Neuronal stem cell (in vitro differentiated cells): ENCODE data around the gene EMC8.

ENCODE experiments used
- DNase-seq: peaks from one replicate; pipeline ENCODE4 v3.0.0-alpha.2; 2013; ENCODE audit warnings: low spot score
- H2AFZ ChIP-seq: one replicate; pipeline ENCODE4 v1.6.1; 2013; ENCODE audit warnings: mild to moderate bottlenecking, low read length, inconsistent platforms
- H2AK5ac ChIP-seq: 2 replicates; pipeline ENCODE4 v1.6.1; 2013; ENCODE audit warnings: low read depth, mild to moderate bottlenecking, inconsistent platforms, low read length, moderate library complexity, mixed read lengths
- H2BK120ac ChIP-seq: 2 replicates; pipeline ENCODE4 v1.6.1; 2013; ENCODE audit warnings: low read depth, mild to moderate bottlenecking, inconsistent platforms, low read length, moderate library complexity, mixed read lengths
- H2BK12ac ChIP-seq: one replicate; pipeline ENCODE4 v1.6.1; 2013; ENCODE audit warnings: low read length, inconsistent platforms
- H2BK15ac ChIP-seq: 2 replicates; pipeline ENCODE4 v1.6.1; 2013; ENCODE audit warnings: mild to moderate bottlenecking, low read length, inconsistent platforms, mixed read lengths
- H2BK5ac ChIP-seq: one replicate; pipeline ENCODE4 v1.6.1; 2013; ENCODE audit warnings: inconsistent platforms, mild to moderate bottlenecking, low read length, moderate library complexity
- H3K14ac ChIP-seq: one replicate; pipeline ENCODE4 v1.6.1; 2013; ENCODE audit warnings: low read length, inconsistent platforms
- H3K18ac ChIP-seq: 2 replicates; pipeline ENCODE4 v1.6.1; 2013; ENCODE audit warnings: low read length, inconsistent platforms
- H3K23ac ChIP-seq: 2 replicates; pipeline ENCODE4 v1.6.1; 2013; ENCODE audit warnings: low read depth, mild to moderate bottlenecking, mixed read lengths, low read length, inconsistent platforms; ENCODE audit not compliant: poor library complexity
- H3K27ac ChIP-seq: replicated peaks from 3 replicates; pipeline ENCODE4 v1.5.1; 2013; ENCODE audit warnings: low read length, inconsistent platforms
- H3K27me3 ChIP-seq, 3 experiments: 2 replicates each; pipeline ENCODE4 v1.6.1; 2013; ENCODE audit warnings: low read length in 3 of 3, mild to moderate bottlenecking in 2 of 3, inconsistent platforms in 1 of 3, low read depth in 1 of 3, mixed read lengths in 1 of 3, moderate library complexity in 1 of 3; ENCODE audit not compliant: control insufficient read depth in 3 of 3, insufficient read depth in 3 of 3
- H3K36me3 ChIP-seq, 2 donors: replicated peaks in 1 of 2; 2 replicates each; pipeline ENCODE4 v1.6.1; 2013; ENCODE audit warnings: low read length in 2 of 2; ENCODE audit not compliant: control insufficient read depth in 2 of 2, insufficient read depth in 2 of 2
- H3K4ac ChIP-seq: 2 replicates; pipeline ENCODE4 v1.6.1; 2013; ENCODE audit warnings: inconsistent platforms, mild to moderate bottlenecking, low read length, moderate library complexity
- H3K4me1 ChIP-seq, 2 donors: 1 replicate in 1 of 2; 2 replicates in 1 of 2; pipeline ENCODE4 v1.6.1; 2013; ENCODE audit warnings: low read length in 2 of 2, low read depth in 1 of 2; ENCODE audit not compliant: control insufficient read depth in 2 of 2, insufficient read depth in 1 of 2
- H3K4me2 ChIP-seq: one replicate; pipeline ENCODE4 v1.6.1; 2013; ENCODE audit warnings: mild to moderate bottlenecking, low read length, inconsistent platforms; ENCODE audit not compliant: insufficient read depth, poor library complexity, severe bottlenecking
- H3K4me3 ChIP-seq, 2 donors: 2 replicates each; pipeline ENCODE4 v1.5.1; 2013; ENCODE audit warnings: low read length in 2 of 2, mild to moderate bottlenecking in 2 of 2, inconsistent platforms in 1 of 2, moderate library complexity in 1 of 2
- H3K79me1 ChIP-seq: one replicate; pipeline ENCODE4 v1.6.1; 2013; ENCODE audit warnings: low read depth, mild to moderate bottlenecking, inconsistent platforms, low read length, moderate library complexity
- H3K9ac ChIP-seq: one replicate; pipeline ENCODE4 v1.6.1; 2013; ENCODE audit warnings: mild to moderate bottlenecking, low read depth, low read length, inconsistent platforms; ENCODE audit not compliant: poor library complexity
- H3K9me3 ChIP-seq, 2 donors: replicated peaks in 1 of 2; 2 replicates each; pipeline versions ENCODE3 to v1.6.1; 2013; ENCODE audit warnings: low read length in 2 of 2, mild to moderate bottlenecking in 2 of 2, inconsistent platforms in 1 of 2, low read depth in 1 of 2, mixed read lengths in 1 of 2, moderate library complexity in 1 of 2; ENCODE audit not compliant: control insufficient read depth in 2 of 2, insufficient read depth in 1 of 2
- H4K8ac ChIP-seq: one replicate; pipeline ENCODE4 v1.6.1; 2013; ENCODE audit warnings: low read depth, mild to moderate bottlenecking, inconsistent platforms, low read length, moderate library complexity
- H4K91ac ChIP-seq: one replicate; pipeline ENCODE4 v1.6.1; 2013; ENCODE audit warnings: low read length, low read depth, mild to moderate bottlenecking, inconsistent platforms; ENCODE audit not compliant: poor library complexity
- WGBS, 2 donors: extraction: QIAGEN DNeasy Blood & Tissue Kit; methylation state at CpG; one replicate each; pipeline ENCODE4 v1.1.7; 2013; ENCODE audit warnings: missing lambda C conversion rate in 2 of 2, mixed read lengths in 1 of 2; ENCODE audit not compliant: insufficient read length in 2 of 2, insufficient replicate concordance in 1 of 2; ENCODE audit errors: extremely low coverage in 2 of 2; 5-methylcytosine and 5-hydroxymethylcytosine counted together

EMC8 gene

DNA sequence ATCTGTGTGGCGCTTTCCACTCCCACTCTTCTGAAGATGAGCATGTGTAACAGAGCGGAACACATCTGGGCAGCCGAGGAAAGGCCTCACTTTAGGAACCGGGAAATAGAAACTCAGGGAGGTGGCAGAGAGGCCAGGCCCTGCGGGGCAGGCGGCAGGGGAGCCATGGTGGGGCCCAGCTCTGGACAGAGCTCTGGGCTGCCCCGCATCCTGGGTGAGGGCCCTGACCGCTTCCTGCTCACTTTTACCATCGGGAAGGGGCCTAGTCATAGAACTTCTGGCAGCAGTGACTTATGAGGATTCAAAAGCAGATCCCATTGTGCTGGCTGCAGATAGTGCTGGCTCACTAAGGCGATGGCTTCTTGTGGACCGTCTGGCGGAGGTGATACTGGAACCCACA lies 22.8 kb upstream of the EMC8 start:
- DNase-seq: no peak
- Histone ChIP-seq H2BK12ac (no peak overlapping the region), H3K4me3 (no peak overlapping the region), H3K27me3 (peaks cover 0 to 17% (median 15%) of the 10 kb centered on the region in 3 experiments), H2BK15ac (no peak overlapping the region), H2BK120ac (no peak overlapping the region), H4K8ac (no peak overlapping the region), H3K36me3 (no peaks in the 10 kb centered on the region), H3K4me1 (peaks cover 0 to 3% of the 10 kb centered on the region in 2 donors), H3K14ac (no peak overlapping the region), H3K18ac (no peak overlapping the region), H2AFZ (no peak overlapping the region), H3K4ac (no peak overlapping the region), H3K23ac (no peak overlapping the region), H3K4me2 (no peak overlapping the region), H3K9me3 (peaks cover 0 to 5% of the 10 kb centered on the region in 2 donors), H4K91ac (no peak overlapping the region), H3K79me1 (peaks cover 2% of the 10 kb centered on the region), H2BK5ac (peak overlapping the region; percentile 19), H3K27ac (no peak overlapping the region), H2AK5ac (peak overlapping the region; percentile 19), H3K9ac (no peak overlapping the region)
- no CpG with 5 or more reads among the region's 12 CpGs for WGBS, 2 donors

- Histone ChIP-seq H2AFZ (no peak overlapping the region), H4K91ac (no peak overlapping the region), H2BK5ac (no peak overlapping the region), H3K27me3 (peaks cover 0 to 13% (median 13%) of the 10 kb centered on the region in 3 experiments), H2AK5ac (no peak overlapping the region), H3K79me1 (no peaks in the 10 kb centered on the region), H3K4ac (no peak overlapping the region), H3K4me3 (no peak overlapping the region), H3K14ac (no peak overlapping the region), H2BK120ac (no peak overlapping the region), H3K23ac (no peak overlapping the region), H3K9me3 (peaks cover 0 to 2% of the 10 kb centered on the region in 2 donors), H3K18ac (no peak overlapping the region), H3K4me1 (no peaks in the 10 kb centered on the region), H2BK15ac (no peak overlapping the region), H3K36me3 (no peaks in the 10 kb centered on the region), H3K9ac (no peak overlapping the region), H3K4me2 (no peak overlapping the region), H3K27ac (no peak overlapping the region), H4K8ac (no peak overlapping the region), H2BK12ac (no peak overlapping the region)
- WGBS, 2 donors: no CpG with 5 or more reads among the region's 27 CpGs
- DNase-seq: peak; percentile 70
Measured at GRCh38 chr16:85821390-85822135, 22.2 kb upstream of the EMC8 start.

- Histone ChIP-seq H3K79me1 (no peaks in the 10 kb centered on the region), H3K4me1 (no peaks in the 10 kb centered on the region), H3K4me3 (no peak overlapping the region), H3K36me3 (no peaks in the 10 kb centered on the region), H4K8ac (no peak overlapping the region), H2AK5ac (no peak overlapping the region), H3K9ac (peak overlapping the region; percentile 9), H3K4me2 (no peak overlapping the region), H3K18ac (no peak overlapping the region), H2BK5ac (no peak overlapping the region), H2BK12ac (no peak overlapping the region), H2AFZ (no peak overlapping the region), H3K23ac (no peak overlapping the region), H3K14ac (no peak overlapping the region), H3K4ac (no peak overlapping the region), H3K27me3 (peaks cover 0 to 13% (median 13%) of the 10 kb centered on the region in 3 experiments), H2BK15ac (no peak overlapping the region), H3K9me3 (peaks cover 0 to 2% of the 10 kb centered on the region in 2 donors), H2BK120ac (no peak overlapping the region), H3K27ac (no peak overlapping the region), H4K91ac (no peak overlapping the region)
- DNase-seq: no peak
- WGBS, 2 donors: no CpG with 5 or more reads among the region's 22 CpGs
Measured at GRCh38 chr16:85820604-85821372, 21.4 kb upstream of the EMC8 start.

- peak overlapping the region; percentile 42 for H2BK120ac ChIP-seq
- no CpG with 5 or more reads among the region's 6 CpGs for WGBS, 2 donors
- no peak overlapping the region for H3K4me3 ChIP-seq
- H2BK12ac ChIP-seq: no peak overlapping the region
- H3K27ac ChIP-seq: no peak overlapping the region
- H2AK5ac ChIP-seq: no peak overlapping the region
- DNase-seq: no peak
- peak overlapping the region; percentile 88 for H3K9ac ChIP-seq
- H2BK5ac ChIP-seq: no peak overlapping the region
- H2AFZ ChIP-seq: no peak overlapping the region
- H2BK15ac ChIP-seq: no peak overlapping the region
- no peak overlapping the region for H3K14ac ChIP-seq
- H3K4me1 ChIP-seq: no peaks in the 10 kb centered on the region
- H4K91ac ChIP-seq: no peak overlapping the region
- H3K4me2 ChIP-seq: no peak overlapping the region
- peaks cover 0 to 2% of the 10 kb centered on the region in 2 donors for H3K9me3 ChIP-seq
- no peak overlapping the region for H3K4ac ChIP-seq
- H3K27me3 ChIP-seq: peaks cover 0 to 20% (median 13%) of the 10 kb centered on the region in 3 experiments
- no peak overlapping the region for H3K18ac ChIP-seq
- H3K79me1 ChIP-seq: no peaks in the 10 kb centered on the region
- H3K23ac ChIP-seq: no peak overlapping the region
- no peak overlapping the region for H4K8ac ChIP-seq
- no peaks in the 10 kb centered on the region for H3K36me3 ChIP-seq
Measured at GRCh38 chr16:85819771-85820170, 20.4 kb upstream of the EMC8 start.
